OCI-LY3 (cell line): ENCODE measurements around the gene SLC9A2.

ENCODE experiments used
- CTCF ChIP-seq: fragments of 200-600, 300-600 bp; sonication (generic); IDR thresholded peaks from 2 replicates; pipeline ENCODE4 v1.5.1; 2014; ENCODE audit warnings: antibody characterized with exemption, low read length, low read depth
- EZH2phosphoT487 ChIP-seq: fragments of 200-600 bp; shearing (Covaris generic); IDR thresholded peaks from 2 replicates; pipeline ENCODE4 v1.6.1; 2018; ENCODE audit warnings: antibody characterized with exemption, mixed run types, low read depth

DNA sequence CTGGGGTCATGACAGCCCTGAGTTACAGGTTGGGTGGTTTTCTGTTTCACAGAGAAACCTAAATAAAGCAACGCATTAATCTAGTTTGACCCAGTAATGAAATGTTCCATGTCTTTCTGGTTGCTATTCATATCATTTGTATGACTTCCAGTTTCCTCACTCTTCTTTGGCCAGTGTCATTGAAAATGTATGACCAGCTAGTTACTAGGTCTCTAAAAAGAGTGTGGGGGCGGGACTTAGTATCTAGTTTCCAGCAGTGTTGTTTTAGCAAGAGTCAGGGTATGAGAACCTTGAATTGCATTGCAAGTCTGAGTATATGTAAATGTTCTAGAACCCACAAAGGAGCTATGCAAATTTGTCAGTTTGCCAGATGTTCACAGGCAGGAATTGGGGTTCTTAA, 47.7 kb downstream of the SLC9A2 start:
- TF ChIP-seq CTCF (no peak), EZH2phosphoT487 (no peak)
